NCI-H1092 (cell line): Measurements from ENCODE around the gene CDH16.
"Not testable (repeated sequence)": the region's sequence is repeated elsewhere in the genome, so short reads cannot be mapped to it uniquely, and the experiment has no call there.

Experiments
- DNase-seq: peaks from one replicate; lab custom pipeline; 2025; lab: John Stamatoyannopoulos, UW

Gene CDH16

GRCh38 chr16:66918803-66919568, at the start of gene CDH16:
CDH16 (minus strand) TSS chr16:66918885; CDS start chr16:66918065, 820 bp downstream.
- no peak for DNase-seq

- no peak for DNase-seq
Observed at GRCh38 chr16:66964049-66964448, 45.4 kb upstream of the CDH16 start.

- DNase-seq = peak; percentile 75
Observed at GRCh38 chr16:66961914-66962313, 43.2 kb upstream of the CDH16 start.

GRCh38 chr16:66961065-66961744, 42.5 kb upstream of the CDH16 start, which contains the start of gene CES3:
CES3 (plus strand) TSS chr16:66961266; CDS start chr16:66961308, 42 bp downstream.
- peak; percentile 59 for DNase-seq

GRCh38 chr16:66960270-66960669, 41.6 kb upstream of the CDH16 start:
- no peak for DNase-seq

- no peak for DNase-seq
Observed at GRCh38 chr16:66959704-66960161, 41.0 kb upstream of the CDH16 start.

GRCh38 chr16:66958857-66959703, 40.4 kb upstream of the CDH16 start:
- no peak for DNase-seq

- not testable (repeated sequence) for DNase-seq
Observed at GRCh38 chr16:66956154-66956457, 37.4 kb upstream of the CDH16 start.

GRCh38 chr16:66955363-66956153, 36.9 kb upstream of the CDH16 start:
- DNase-seq = not testable (repeated sequence)

- peak; percentile 49 for DNase-seq
Observed at GRCh38 chr16:66954097-66954659, 35.5 kb upstream of the CDH16 start.

GRCh38 chr16:66953462-66954096, 34.9 kb upstream of the CDH16 start:
- DNase-seq = no peak

GRCh38 chr16:66952430-66953110, 33.9 kb upstream of the CDH16 start:
- DNase-seq = no peak

GRCh38 chr16:66950971-66951790, 32.5 kb upstream of the CDH16 start:
- no peak for DNase-seq

GRCh38 chr16:66950437-66950836, 31.8 kb upstream of the CDH16 start:
- DNase-seq = no peak

GRCh38 chr16:66949472-66949871, 30.8 kb upstream of the CDH16 start:
- no peak for DNase-seq

GRCh38 chr16:66948837-66949225, 30.1 kb upstream of the CDH16 start:
- no peak for DNase-seq

- no peak for DNase-seq
Observed at GRCh38 chr16:66948134-66948836, 29.6 kb upstream of the CDH16 start.

GRCh38 chr16:66947302-66948065, 28.8 kb upstream of the CDH16 start:
- peak; percentile 36 for DNase-seq
